Mucosa of stomach (tissue), 1 donor: ENCODE measurements around the gene TIAM2.
A peak's percentile ranks its signal among the peaks of the same experiment; 100 is the strongest.

Experiments
- H3K27me3 ChIP-seq: one replicate; pipeline ENCODE4 v1.7.0; 2013; ENCODE audit warnings: mild to moderate bottlenecking, low read length; ENCODE audit not compliant: control insufficient read depth, insufficient read depth
- H3K36me3 ChIP-seq: one replicate; pipeline ENCODE4 v1.7.0; 2013; ENCODE audit warnings: low read length; ENCODE audit not compliant: control insufficient read depth, insufficient read depth
- H3K4me1 ChIP-seq: one replicate; pipeline ENCODE4 v1.7.0; 2013; ENCODE audit warnings: mild to moderate bottlenecking, low read length; ENCODE audit not compliant: control insufficient read depth, insufficient read depth
- H3K4me3 ChIP-seq: one replicate; pipeline ENCODE4 v1.7.0; 2013; ENCODE audit warnings: low read length
- H3K9ac ChIP-seq: one replicate; pipeline ENCODE4 v1.7.0; 2013; ENCODE audit warnings: mild to moderate bottlenecking, low read length, moderate library complexity
- H3K9me3 ChIP-seq: one replicate; pipeline ENCODE4 v1.7.0; 2013; ENCODE audit warnings: mild to moderate bottlenecking, low read length, moderate library complexity; ENCODE audit not compliant: control insufficient read depth
- donor health status: Pancreatic carcinoma.

TIAM2 gene

DNA sequence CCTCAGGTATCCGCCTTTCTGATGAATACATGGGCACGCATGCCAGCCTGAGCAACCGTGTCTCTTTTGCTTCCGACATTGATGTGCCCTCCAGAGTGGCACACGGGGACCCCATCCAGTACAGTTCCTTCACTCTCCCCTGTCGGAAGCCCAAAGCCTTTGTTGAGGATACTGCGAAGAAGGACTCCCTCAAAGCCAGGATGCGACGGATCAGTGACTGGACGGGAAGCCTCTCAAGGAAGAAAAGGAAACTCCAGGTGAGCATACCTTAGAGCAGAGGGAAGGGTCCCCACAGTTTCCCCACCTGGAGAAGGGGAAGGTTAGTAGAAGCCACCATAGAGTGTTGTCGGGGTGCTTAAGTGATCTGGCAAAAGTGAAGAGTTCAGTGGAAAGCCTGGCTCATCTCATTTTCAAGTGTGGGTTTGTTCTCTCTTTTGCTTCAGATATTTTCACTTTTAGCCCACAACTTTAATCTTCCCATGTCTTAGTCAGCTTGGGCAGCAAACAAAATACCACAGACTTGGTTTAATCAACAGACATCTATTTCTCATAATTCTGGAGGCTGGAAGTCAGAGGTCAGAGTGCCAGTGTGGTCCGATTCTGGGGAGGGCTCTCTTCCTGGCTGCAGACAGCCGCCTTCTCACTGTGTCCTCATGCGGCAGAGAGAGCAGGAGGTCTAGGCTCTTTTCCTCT lies 135.2 kb downstream of the TIAM2 start:
- Histone ChIP-seq H3K36me3 (no peaks in the 10 kb centered on the region), H3K4me3 (no peak overlapping the region), H3K9ac (no peak overlapping the region)

DNA sequence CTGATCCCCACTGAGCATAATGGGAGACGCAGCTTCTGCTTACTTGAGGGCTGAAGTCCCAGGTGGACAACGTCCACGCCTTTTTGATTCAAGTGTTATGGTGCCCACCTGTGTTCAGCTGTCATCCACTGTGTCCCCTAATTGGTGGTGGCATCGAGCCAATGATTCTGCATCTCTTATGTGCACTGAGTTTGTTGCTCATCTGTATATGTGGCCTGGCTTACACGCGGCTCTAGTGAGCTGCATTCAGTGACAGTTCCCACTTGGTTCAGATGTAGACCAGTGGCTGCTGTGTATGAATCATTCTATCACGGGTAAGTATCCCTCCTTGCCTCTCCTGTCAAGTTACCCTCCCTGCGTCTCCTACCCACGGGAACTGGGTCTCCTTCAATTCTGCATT lies 137.5 kb downstream of the TIAM2 start:
- H3K9ac ChIP-seq: no peak overlapping the region

More for the DNA sequence above, 135.2 kb downstream of the TIAM2 start:
- no peaks in the 10 kb centered on the region for H3K27me3 ChIP-seq
- H3K4me1 ChIP-seq: no peaks in the 10 kb centered on the region
- H3K9me3 ChIP-seq: no peaks in the 10 kb centered on the region

DNA sequence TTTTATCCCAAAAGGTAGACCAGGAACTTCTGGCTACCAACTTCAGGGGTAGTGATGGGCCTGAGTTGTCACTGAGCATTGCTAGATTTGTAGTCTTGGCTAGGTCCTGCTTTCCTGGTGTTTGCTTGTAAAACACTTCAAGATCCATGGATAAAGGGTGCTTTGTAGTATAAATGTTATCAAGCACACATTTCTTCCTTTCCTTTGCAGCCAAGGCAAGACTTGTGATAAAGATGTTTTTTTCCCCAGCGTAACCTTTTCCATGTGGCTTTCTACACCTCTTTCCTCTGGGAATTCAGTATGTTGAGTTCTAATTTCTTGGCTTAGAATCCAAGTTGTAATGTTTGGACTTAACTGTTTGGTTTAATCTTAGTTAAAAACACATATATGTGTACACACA lies 145.9 kb downstream of the TIAM2 start:
- peaks cover 22% of the 10 kb centered on the region for H3K4me1 ChIP-seq
- H3K36me3 ChIP-seq: no peaks in the 10 kb centered on the region
- no peak overlapping the region for H3K4me3 ChIP-seq
- no peaks in the 10 kb centered on the region for H3K9me3 ChIP-seq
- H3K27me3 ChIP-seq: no peaks in the 10 kb centered on the region
- no peak overlapping the region for H3K9ac ChIP-seq

More for the DNA sequence above, 137.5 kb downstream of the TIAM2 start:
- Histone ChIP-seq H3K27me3 (no peaks in the 10 kb centered on the region), H3K4me3 (no peak overlapping the region), H3K9me3 (no peaks in the 10 kb centered on the region), H3K4me1 (no peaks in the 10 kb centered on the region), H3K36me3 (no peaks in the 10 kb centered on the region)

DNA sequence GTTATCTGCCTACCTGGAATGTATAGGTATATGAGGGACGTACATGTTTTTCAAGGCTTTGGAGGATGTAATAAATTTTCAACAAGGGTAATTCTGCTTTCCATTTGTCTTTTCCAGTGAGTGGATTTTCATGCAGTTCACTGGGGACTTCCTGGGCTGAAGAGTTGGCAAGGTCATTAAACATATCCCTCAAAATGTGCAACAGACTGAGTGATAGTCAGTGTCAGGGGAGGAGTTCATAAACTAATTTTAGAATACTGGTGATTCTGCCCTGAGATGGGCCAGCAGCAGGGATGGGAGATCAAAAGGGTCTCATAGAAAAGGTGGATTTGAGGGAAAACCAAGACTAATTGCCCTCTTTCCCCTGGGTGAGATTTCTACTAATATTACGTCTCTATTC lies 146.4 kb downstream of the TIAM2 start:
- Histone ChIP-seq H3K4me1 (peaks cover 22% of the 10 kb centered on the region), H3K27me3 (no peaks in the 10 kb centered on the region), H3K9me3 (no peaks in the 10 kb centered on the region), H3K36me3 (no peaks in the 10 kb centered on the region), H3K4me3 (no peak overlapping the region), H3K9ac (no peak overlapping the region)

DNA sequence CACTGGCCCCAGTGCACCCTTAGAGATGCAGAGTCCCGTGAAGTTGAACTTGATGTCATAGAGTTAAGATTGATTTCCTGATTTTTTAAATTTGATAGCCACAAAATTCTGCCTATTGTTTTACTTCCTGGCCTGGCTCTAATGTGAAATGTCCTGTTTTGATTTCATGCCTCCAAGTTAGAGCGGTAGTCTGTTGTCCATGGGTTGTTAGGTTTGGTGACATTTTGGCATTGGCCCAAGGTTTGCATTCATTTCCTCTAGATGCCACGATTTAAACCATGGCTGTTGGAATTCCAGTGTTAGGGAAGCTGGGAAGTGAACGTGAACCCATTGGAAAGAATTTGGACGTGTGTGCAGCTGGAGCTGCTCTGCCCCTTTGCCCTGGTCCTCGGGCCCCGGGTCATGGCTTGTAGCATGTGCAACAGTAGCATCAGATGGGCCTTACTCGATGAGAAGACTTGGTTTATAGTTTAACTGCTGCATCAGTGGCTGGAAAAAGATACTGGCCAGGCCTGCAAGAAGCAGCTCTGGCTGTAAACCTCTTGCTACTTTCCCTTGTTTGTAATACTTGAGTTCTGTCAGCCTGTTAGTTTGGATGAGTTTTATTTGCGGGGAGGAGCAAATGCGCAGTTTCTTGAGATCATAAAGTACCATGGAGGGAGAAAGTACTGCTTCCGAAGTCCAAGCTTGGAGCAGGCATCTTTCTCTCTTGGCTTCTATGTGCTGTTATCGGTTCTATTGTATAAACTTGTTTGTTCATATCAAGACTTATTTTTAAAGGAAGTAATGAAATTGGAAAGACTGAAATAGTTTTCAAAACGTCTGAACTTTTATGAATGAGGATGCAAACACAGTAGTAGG lies 147.3 kb downstream of the TIAM2 start:
- no peaks in the 10 kb centered on the region for H3K27me3 ChIP-seq
- no peaks in the 10 kb centered on the region for H3K36me3 ChIP-seq
- H3K9ac ChIP-seq: no peak overlapping the region
- H3K9me3 ChIP-seq: no peaks in the 10 kb centered on the region
- H3K4me1 ChIP-seq: peaks cover 22% of the 10 kb centered on the region
- no peak overlapping the region for H3K4me3 ChIP-seq

DNA sequence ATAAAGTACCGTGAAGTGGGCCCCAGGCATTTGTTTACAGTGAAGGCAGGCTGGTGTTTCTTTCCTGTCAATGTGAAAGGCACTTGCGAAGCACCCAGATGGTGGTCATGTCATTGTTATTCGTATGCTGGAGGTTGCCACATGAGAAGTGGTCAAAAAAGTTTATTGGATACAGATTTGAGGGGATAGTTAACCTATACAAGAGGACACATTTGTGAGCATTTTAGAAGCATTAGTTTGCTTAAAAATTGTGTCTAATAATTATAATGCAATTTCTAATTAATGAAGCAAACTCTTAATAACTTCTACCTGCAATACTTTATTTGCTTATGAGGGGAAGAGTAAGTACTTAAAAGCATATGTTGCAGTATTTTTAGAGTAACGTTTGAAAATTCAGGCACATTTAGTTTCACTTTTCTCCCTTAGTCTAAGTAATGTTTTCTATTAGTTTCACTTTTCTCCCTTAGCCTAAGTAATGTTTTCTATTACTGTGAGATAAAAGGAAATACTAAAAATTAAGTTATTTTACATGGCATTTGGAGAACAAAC lies 148.0 kb downstream of the TIAM2 start:
- Histone ChIP-seq H3K36me3 (no peaks in the 10 kb centered on the region), H3K9me3 (no peaks in the 10 kb centered on the region), H3K27me3 (no peaks in the 10 kb centered on the region), H3K4me1 (peaks cover 22% of the 10 kb centered on the region), H3K4me3 (no peak overlapping the region), H3K9ac (peak overlapping the region; percentile 49)

DNA sequence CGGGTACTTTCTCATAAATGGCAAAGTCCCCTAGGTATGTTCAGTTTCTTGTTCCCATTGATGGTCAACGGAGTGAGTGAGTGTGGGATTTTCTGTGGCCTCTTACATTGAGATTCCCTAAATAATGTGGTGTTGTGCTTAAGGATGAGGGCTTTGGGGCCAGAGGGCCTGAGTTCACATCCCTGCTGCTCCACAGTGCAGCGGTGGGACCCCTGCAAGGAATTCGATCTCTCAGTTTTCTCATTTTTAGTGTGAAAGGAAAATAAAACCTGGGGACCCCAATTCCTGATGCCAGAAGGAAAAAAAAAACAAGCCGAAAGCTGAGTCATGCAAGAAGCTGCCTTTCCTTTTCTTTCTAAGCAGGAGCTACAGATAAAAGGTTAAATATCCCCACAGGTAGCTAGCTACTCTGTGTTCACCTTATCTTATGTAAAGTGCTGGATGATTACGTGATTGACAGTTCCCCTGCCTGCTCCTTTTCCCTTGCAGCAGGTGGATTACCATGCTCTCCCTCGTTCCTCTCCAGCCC lies 148.5 kb downstream of the TIAM2 start:
- peak overlapping the region; percentile 49 for H3K9ac ChIP-seq
- no peaks in the 10 kb centered on the region for H3K27me3 ChIP-seq
- no peaks in the 10 kb centered on the region for H3K36me3 ChIP-seq
- H3K4me1 ChIP-seq: peaks cover 22% of the 10 kb centered on the region
- no peaks in the 10 kb centered on the region for H3K9me3 ChIP-seq
- no peak overlapping the region for H3K4me3 ChIP-seq

DNA sequence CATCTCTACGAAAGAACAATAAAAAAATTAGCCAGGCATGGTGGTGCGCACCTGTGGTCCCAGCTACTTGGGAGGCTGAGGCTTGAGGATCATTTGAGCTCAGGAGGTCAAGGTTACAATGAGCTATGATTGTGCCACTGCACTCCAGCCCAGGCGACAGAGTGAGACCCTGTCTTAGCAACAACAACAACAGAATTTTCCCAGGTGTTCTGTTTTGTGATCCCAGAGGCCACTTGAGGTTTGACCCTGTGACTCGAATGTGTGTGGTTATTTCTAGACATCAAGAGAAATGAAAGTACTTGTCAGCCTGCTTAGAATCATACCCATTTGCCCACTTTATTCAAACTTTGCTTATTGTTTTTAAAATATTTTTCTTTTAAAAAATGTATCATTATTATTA lies 151.1 kb downstream of the TIAM2 start:
- Histone ChIP-seq H3K36me3 (no peaks in the 10 kb centered on the region), H3K27me3 (no peaks in the 10 kb centered on the region), H3K9ac (no peak overlapping the region), H3K4me1 (peaks cover 22% of the 10 kb centered on the region), H3K9me3 (no peaks in the 10 kb centered on the region), H3K4me3 (no peak overlapping the region)

DNA sequence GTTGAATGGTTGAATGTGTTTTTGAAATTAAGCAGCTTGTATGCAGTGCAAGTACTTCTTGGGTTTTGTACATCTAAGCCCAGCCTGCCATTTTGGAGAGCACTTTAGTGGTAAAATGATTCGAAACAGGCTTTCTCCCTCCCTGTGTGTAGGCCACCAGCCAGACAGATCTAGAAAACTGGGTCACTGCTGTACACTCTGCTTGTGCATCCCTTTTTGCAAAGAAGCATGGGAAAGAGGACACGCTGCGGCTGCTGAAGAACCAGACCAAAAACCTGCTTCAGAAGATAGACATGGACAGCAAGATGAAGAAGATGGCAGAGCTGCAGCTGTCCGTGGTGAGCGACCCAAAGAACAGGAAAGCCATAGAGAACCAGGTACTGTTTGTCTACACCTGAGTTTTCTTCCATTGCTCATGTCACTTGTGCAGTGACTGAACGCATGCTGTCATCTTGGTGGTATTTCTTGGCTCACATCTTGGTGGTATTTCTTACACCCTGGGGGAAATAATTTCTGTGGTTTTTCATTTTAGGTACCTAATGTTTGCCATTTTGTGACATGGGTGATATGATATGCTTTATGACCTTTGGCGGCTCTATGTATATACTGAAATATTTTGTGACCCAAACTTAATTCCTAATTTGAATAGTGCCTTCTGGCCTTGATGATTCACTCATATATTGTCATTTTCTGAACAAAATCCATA lies 153.0 kb downstream of the TIAM2 start:
- no peaks in the 10 kb centered on the region for H3K9me3 ChIP-seq
- no peak overlapping the region for H3K9ac ChIP-seq
- H3K4me1 ChIP-seq: peaks cover 9% of the 10 kb centered on the region
- no peak overlapping the region for H3K4me3 ChIP-seq
- no peaks in the 10 kb centered on the region for H3K27me3 ChIP-seq
- no peaks in the 10 kb centered on the region for H3K36me3 ChIP-seq

DNA sequence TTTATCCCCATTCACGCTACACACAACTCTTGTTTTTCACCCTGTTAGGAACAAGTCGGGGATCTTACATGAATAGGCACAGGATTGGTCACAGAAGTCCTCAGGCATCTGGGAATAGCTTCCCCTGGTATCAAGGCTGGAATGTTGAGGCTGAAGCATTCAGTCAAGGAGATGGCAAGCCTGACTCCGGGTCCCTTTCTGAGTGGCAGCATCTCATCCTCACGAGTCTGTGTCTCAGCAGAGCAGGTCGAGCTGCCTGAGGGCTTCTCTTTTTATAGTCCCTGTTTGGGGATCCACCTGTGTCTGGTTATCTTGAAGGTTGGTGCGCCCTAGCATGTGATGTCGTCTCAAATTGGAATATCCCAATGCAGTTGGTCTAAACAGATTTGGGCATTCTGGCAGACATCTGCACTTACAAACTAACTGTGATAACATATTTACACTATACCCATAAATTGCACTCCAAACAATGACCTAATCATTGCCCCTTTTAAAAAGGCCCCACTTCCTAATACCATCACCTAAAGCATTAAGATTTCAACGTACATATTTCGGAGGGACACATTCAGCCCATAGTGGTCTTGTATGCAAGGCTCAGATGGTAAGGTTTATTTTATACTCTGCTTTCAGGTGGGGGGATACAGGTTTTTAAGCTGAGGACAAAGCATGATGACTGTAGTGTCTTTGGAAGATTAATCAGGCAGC lies 156.0 kb downstream of the TIAM2 start:
- H3K36me3 ChIP-seq: no peaks in the 10 kb centered on the region
- H3K27me3 ChIP-seq: no peaks in the 10 kb centered on the region
- no peak overlapping the region for H3K4me3 ChIP-seq
- H3K4me1 ChIP-seq: no peaks in the 10 kb centered on the region
- no peaks in the 10 kb centered on the region for H3K9me3 ChIP-seq
- no peak overlapping the region for H3K9ac ChIP-seq
